Measurements from ENCODE around the gene KDM4B.

The KDM4B gene

DNA sequence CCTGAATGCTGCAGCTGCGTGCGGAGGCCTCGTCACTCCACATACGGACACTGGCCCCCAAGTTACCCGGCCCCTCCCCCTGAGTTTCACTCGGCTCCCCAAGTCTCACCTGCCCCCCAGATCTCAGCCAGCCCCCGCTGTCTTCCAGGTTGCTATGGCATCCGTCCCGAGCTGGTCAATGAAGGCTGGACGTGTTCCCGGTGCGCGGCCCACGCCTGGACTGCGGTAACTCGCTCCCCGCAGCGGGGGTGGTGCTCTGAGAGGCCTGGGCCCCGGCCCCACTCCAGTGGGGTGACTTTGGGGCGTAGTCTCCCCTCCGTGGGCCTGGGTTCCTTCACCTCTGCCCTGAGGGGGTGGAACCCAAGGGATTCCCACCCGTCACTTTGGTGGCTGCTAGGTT lies 168.2 kb downstream of the KDM4B start:
- no peak for DNase-seq (ENCODE audit: low read depth)

DNA sequence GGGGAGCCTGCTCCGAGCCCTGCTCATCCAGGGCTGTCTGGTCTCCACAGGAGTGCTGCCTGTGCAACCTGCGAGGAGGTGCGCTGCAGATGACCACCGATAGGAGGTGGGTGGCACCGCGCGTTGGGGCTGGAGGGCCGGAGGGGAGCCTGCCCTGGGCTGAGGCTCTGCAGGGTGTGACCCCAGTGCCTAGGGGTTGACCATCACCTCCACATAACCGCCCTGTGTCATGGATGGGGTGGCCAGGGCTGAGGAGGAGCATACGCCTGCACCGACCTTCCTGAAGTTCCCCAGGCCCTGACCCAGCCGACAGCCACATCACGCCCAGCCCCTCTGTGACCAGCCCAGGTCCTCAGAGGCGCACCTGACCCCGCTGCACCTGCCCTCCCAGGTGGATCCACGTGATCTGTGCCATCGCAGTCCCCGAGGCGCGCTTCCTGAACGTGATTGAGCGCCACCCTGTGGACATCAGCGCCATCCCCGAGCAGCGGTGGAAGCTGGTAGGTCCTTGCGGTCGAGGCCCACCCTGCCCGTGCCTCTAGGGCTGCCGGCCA lies 168.7 kb downstream of the KDM4B start:
- DNase-seq (ENCODE audit: low read depth), result no peak

DNA sequence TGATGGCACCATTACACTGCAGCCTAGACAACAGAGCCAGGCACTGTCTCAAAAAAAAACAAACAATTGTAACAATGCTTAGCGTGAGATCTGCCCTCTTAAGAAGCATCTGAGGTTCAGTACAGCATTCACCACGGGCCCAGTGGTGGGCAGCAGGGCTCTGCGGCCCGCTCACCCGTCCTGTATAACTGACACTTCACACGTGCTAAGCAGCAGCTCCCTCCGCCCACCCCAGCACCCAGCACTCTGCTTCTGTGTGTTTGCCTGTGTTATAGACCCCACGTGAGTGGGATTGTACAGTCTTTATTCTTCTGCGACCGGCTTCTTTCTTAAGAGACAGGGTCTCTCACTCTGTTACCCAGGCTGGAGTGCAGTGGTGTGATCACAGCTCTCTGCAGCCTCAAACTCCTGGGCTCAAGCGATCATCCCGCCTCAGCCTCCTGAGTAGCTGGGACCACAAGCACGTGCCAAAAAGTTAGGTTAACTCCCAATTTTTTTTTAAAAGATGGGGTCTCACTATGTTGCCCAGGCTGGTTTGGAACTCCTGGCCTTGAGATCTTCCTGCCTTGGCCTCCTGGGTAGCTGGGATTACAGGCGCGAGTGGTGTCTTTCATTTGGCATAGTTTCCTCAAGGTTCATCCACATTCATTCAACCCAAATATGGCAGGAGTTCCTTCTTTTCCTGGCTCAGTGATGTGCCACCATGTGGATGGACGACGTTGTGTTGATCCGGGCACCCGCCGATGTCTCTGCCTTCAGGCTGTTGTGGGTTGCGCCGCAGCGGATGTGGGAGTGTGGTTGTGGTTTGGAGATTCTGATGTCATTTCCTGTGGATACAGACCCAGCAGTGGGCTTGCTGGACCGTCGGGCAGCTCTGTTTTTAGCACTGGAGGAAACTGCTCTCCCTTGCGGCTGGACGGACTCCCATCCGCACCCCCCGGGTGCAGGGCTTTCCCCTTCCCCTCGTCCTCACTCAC lies 170.0 kb downstream of the KDM4B start:
- peak; percentile 65 for DNase-seq (ENCODE audit: low read depth)

DNA sequence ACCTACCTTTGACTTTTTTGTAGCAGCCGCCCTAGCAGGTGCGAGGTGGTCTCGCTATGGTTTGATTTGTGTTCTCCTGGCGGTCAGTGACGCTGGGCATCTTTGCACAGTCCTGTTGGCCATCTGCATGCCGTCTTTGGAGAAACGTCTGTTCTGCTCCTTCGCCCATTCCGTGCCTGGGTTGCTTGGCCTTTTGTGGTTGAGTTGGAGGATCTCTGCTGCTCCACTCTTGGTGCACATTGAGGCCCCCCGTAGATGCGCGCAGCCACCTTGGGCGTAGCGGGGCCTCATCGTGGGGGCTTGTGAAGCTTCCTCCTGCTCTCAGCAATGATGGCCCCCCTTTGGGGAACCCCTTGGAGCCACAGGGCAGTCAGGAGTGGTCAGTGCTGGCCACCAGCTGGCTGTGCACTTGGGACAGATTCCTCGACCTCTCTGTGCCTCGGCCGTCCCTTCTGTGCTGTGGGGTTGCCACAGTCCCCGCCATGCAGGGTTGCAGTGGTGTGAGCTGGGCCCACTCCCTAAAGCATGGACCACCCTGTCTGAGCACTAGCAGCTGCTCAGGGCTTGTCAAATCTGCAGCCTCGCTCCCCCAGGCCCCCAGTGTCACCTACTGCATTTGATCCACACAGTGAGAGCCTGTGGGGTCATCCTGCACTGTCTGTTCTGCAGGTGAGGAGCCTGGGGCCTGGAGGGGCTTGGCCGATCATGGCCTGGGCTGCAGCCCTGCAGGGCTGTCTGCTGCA lies 170.8 kb downstream of the KDM4B start:
- DNase-seq (ENCODE audit: low read depth), result no peak

DNA sequence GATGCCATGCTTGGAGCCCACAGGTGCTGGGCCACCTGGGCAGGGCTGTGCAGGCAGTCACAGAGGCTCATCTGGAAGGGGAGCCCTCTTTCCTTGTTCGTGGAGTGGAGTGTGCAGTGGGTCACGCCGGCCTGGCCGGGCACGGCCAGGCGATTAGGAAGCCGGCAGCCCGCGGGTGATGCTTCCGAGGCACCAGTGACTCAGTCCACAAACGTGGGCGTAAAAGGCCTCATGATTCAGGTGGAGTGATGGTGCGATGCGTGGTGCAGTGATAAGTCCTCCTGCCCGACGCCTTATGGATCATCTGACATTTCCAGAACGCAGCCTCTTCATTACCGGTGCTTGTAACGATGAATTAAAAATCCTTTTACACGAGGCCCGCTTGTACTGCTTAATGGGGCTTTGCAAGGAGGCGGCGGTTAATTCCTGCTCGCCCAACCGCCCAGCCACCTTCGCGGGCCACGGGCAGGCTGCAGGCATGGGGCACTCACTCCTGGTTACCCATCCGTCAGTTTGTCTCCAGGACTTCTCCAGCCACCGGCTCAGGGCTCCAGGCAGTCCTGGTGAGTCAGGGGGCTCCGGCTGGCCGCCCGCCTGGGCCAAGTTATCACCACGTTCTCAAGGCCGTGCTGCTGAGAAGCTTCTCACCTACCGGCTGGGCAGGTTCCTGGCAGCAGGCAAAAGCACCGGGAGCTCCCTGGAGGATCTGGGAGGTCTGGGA lies 172.4 kb downstream of the KDM4B start:
- DNase-seq (ENCODE audit: low read depth), result peak; percentile 45

DNA sequence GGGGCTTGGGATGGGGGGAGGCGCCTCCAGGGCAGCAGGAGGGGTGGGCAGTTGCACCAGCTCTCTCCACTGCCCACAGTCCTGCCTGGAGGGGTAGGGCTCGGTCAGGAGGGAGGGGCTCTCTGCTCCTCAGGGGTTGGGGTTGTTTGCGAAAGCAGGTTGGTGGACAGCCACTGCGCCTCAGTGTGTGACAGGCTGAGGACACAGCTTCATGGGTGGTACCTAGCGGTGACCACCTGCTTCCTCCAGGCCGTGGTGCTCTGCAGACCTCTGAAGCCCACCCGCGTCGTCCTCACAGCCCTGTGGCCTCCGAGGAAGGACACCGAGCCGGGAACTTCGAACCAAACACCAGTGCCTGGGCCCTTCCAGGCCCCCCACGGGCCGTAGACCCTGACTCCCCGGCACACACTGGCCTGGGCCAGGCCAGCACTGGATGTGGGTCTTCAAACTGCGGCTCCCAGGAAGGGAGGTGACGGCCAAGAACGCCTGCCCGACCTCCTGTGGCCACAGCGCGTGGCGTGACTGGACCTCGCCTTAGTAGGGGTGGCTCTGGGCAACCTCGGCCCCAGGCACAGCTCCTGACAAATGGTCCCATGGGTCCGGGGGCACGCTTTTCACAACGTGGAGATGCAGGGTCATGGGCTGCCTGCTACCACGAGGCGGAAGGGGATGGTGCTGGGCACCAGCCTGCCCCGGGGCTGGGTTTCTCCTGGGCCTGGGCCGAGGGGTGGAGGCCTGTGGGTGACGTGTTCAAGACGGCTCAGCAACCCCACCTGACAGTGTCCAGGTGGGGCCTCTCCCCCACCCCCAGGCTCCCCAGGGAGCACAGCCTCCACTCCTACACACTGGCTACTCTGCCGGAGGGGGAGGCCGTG lies 173.2 kb downstream of the KDM4B start:
- DNase-seq (ENCODE audit: low read depth), result no peak

DNA sequence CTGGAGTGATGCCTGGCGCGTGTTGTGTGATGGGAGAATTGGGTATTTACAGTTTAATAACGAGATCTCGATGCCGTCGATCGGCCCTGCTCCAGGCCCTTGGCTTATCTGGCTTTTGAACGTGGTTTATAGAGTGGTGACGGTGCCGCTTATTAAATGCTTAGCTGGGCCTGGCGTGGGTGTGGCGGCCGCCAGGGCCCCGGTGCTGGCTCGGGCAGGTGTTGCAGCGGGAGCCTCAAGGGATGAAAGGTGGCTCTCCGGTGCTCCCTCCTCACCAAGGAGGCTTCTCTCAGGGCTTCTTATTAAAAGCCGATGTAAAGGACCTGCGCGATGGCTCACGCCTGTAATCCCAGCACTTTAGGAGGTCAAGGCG lies 173.8 kb downstream of the KDM4B start:
- DNase-seq (ENCODE audit: low read depth), result no peak

DNA sequence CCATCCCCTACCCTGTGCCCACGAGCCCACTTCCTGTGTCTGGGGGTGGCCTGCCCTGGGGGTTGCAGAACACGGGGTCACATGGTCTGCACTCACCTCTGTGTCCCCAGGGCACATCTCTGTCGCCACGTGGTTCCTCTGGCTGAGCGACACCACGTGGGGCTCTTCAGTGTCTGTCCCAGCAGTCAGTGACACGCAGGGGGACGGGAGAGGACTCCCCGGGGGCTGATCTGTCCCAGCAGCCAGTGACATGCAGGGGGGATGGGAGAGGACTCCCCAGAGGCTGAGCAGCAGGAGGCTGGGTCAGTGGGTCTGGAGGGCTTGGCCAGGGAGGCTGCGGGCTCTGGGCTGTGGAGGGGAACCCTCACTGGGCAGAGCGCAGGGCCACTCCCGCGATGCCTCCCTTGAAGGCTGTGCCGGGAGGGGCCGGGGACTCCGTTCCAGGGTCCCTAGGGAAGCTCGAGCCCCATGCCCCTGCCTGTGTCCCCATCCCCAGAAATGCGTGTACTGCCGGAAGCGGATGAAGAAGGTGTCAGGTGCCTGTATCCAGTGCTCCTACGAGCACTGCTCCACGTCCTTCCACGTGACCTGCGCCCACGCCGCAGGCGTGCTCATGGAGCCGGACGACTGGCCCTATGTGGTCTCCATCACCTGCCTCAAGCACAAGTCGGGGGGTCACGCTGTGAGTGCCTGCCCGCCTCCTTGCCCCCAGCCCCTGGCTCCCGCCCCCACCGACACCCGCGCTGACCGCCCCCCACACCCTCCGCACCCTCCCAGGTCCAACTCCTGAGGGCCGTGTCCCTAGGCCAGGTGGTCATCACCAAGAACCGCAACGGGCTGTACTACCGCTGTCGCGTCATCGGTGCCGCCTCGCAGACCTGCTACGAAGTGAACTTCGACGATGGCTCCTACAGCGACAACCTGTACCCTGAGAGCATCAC lies 174.8 kb downstream of the KDM4B start:
- no peak for DNase-seq (ENCODE audit: low read depth)

DNA sequence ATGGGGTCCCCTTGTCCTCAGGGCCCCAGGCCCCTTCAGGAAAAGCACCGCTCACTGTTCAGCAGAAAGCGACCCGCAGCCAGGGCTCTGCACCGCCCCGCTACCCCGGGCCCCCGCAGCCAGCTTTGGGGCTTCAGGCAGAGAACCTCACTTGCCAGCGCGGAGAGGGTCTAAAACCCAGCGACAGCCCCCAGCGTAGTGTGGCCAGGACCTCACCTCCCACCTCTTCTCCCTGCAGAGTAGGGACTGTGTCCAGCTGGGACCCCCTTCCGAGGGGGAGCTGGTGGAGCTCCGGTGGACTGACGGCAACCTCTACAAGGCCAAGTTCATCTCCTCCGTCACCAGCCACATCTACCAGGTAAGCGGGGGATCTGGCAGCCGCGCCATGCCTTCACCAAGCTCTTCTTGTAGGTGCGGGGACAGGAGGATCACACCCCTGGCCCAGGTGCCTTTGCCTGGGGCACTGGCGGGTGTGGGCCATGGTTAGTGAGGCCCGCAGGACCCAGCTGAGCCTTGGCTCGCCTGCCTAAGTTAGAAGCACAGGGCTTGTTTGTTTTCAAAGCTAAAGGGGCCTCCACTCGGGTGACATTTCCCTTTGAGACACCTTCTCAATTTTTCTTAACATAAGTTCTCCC lies 175.7 kb downstream of the KDM4B start:
- no peak for DNase-seq (ENCODE audit: low read depth)

DNA sequence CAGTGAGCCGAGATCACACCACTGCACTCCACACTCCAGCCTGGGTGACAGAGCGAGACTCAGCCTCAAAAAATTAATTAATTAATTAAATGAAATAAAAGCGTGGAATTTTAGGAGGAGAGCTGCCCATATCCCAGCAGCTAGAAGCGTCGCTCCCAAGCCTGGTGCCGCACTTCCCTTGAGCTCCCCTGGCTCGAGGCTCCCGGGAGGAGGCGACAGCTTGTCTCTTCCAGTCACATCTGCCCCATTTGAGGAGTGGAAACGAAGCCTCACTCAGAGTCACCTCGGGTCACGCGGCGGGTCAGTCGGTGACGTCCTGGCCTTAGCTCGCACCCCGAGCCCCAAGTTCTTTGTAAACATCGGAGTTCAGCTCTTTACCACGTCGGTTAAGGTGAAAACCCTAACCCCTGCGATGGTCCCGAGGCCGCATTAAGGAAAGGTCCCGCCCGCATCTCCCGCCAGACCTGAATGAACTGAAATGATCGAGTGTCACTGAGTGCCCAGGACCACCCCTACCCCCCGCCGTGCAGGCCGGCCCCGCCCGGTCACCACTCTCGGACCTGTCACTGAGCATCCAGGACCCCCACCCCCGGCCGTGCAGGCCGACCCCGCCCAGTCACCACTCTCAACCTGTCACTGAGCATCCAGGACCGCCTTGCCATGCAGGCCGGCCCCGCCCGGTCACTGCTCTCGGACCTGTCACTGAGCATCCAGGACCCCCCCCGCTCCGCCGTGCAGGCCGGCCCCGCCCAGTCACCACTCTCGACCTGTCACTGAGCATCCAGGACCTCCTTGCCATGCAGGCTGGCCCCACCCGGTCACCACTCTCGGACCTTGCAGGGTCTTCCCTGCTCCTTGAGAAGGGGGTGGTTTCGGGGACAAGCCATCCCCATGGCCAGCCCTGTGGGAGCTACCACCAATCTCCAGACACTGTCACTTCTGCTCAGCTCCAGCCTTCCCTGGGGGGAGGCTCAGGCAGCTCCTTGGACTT lies 176.9 kb downstream of the KDM4B start:
- no peak for DNase-seq (ENCODE audit: low read depth)

DNA sequence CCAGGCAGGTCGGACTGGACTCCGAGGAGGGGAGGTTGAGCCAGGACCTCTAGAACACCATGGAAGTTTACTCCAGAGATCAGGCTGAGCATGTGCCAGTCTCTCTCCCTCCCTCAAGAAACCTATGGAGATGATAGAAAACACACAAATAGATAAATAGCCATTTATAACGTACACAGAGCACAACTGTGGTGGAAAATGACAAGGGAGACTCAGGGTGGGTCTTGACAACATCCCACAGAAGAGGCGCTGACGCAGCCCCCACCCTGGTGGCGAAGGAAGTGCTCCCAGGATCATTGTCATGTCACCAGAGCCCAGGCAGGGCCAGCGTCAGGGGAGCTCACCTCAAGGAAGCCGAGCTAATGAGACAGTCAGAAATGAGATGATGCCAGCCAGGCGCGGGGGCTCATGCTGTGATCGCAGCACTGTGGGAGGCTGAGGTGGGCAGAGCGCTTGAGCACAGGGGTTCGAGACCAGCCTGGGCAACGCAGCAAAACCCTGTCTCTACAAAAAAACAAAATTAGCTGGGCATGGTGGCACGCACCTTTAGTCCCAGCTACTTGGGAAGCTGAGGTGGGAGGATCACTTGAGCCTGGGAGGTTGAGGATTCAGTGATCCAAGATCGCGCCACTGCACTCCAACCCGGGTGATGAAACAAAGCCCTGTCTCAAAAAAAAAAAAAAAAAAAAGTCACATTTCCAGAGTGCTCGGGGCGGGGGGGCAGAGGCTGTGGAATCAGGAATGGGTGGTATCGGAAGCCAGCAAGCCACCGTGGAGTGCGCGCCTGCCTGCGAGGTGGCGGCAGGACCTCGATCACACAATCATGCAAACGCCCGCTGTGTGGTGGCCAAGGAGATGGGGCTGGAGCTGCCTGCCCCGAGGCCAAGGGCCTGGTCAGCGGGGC lies 178.4 kb downstream of the KDM4B start:
- no peak for DNase-seq (ENCODE audit: low read depth)

DNA sequence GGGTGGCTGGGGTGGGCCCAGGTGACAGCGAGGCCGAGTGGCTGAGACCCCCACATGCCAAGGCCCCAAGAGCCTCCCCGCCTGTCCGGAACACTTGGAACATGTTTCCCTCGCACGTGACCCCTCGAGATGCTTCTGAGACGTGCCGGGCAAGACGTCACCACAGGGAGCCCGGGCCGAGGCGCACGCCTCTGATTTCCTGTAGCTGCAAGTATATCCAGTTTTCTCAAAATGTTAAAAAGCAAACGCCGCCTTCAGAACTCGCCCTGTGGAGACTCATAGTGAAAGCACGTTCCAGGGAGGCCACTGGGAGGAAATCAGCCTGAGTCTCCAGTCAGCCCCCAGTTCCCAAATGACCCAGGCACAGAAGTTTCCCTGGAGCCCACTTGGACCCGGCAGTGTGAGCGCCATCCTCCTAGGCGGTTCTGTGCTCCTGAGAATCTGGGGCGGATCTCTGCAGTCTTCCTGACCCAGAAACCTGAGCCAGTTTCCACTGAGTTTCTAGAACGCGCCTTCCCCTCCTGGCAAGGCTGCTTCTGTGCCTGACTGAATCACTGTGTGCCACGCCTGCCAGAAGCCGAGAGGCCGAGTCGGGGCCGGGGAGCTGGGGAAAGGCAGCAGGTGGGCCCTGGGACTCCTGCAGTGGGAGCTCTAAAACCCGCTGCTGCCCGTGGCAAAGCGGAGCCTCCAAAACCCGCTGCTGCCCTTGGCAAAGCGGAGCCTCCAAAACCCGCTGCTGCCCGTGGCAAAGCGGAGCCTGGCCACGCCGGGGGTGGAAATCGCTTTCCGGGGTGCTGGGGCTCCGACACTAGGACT lies 179.3 kb downstream of the KDM4B start:
- no peak for DNase-seq (ENCODE audit: low read depth)

DNA sequence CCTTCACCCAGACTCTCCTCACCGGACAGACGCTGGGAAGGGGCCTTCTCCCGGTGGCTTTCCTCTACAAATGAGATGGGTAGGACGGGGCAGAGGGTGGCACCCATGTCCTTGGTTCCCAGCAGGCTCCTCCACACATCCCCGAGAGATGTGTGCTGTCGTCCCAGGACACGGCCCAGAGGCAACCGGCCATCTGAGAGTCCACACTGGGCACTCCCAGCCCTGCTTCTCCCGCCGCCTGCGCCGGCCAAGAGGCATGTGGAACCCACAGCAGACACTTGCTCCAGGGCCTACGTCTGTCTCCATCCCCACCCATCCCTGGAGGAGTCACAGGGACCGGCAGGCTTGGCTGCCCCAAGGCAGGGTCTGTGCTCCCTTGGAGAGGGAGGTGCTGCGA lies 179.9 kb downstream of the KDM4B start:
- no peak for DNase-seq (ENCODE audit: low read depth)

DNA sequence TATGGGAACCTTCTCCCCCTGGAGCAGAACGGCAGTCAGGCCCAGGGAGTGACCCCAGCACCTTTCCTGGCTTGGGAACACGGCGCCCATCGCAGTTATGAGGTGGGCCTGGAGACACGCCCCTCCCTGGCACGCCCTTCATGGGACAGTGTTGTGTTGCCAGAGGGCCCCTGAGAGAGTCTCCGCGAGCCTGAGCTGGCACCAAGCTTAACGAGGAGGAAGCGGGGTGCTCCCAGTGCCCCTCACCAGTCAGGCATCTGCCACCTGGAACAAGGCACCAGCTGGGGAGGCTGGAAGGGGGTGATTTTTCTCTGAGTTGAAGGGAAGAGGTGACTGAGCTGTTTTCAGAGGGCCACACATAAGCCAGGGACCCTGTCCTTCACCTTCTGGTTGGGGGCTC lies 180.6 kb downstream of the KDM4B start:
- no peak for DNase-seq (ENCODE audit: low read depth)

DNA sequence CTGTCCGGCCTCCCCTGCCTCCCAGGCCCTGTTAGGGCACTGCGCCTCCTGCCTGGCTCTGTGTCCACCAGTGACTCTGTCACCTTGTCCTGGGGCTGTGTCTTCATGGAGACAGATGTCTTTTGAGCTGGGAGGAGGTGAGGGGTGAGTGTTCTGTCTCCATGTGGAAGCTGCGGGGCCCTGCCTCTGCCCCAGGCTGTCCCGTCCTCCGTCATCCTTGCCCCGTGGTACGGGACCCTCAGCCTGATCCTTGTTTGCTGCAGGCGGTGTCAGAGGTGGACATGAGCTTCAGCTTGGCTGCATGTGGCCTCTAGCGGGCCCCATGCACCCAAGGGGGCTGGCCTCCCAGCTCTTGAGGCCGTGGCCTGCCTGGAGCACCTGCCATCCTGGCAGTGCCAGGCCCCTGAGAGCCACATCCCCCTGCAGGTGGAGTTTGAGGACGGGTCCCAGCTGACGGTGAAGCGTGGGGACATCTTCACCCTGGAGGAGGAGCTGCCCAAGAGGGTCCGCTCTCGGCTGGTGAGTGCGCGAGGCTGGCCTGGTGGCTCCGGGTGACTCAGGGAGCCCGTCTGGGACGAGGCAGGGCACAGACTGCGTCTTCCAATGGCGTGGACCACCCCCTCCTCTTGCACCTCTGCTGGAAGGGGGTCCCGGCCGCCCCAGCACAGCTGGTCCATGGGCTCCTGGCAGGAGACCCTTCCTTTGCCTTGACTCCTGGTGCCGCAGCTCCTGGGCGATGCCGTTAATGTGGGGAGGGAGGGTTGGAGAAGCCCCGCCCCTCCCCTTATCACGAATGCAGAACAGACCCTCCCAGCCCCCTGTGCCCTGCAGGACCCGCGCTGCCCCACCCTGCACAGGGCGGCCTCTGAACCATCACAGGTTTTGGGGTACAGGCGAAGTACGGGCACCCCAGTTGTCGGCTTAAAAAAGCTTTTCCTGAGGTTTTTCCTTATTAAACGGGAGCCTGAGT lies 181.3 kb downstream of the KDM4B start:
- no peak for DNase-seq (ENCODE audit: low read depth)
